Gastroesophageal sphincter (tissue), 3 donors: ENCODE data around the gene KRT28.

Experiments
- POLR2A ChIP-seq, 2 donors: fragments of 450-650 bp; IDR thresholded peaks; one replicate each; pipeline ENCODE4 v1.6.1; 2017; ENCODE audit warnings: antibody characterized with exemption in 2 of 2, mild to moderate bottlenecking in 2 of 2, moderate library complexity in 1 of 2
- TF ChIP-seq, protein P1 (sequence below), 4 experiments: fragments of 200-600 bp in 2 of 4; fragments of 450-650 bp in 2 of 4; sonication (generic) in 1 of 4; IDR thresholded peaks; one replicate each; pipeline ENCODE4 v1.5.1; 2017 to 2019; ENCODE audit warnings: antibody characterized with exemption in 4 of 4, mild to moderate bottlenecking in 2 of 4, moderate library complexity in 2 of 4

DNA sequence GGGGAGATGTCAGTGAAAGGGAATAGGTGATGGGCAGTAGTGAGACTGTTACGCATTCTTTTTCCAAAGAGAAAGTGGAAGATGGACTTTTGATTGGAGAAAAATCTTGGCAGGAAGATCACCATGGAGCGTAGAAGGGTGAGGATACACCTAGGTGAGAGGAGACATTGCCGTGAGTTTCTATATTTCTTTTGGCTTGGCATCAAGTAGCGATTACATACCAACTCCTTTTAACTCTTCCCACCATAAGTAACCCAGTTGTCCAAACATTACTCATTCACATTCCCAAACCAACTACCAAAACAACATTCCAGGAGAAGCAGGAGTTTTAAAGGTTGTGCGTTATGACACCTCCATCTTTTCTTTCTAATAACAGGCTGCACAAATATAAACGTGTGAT, 10.7 kb upstream of the KRT28 start:
- TF ChIP-seq, protein P1, sequence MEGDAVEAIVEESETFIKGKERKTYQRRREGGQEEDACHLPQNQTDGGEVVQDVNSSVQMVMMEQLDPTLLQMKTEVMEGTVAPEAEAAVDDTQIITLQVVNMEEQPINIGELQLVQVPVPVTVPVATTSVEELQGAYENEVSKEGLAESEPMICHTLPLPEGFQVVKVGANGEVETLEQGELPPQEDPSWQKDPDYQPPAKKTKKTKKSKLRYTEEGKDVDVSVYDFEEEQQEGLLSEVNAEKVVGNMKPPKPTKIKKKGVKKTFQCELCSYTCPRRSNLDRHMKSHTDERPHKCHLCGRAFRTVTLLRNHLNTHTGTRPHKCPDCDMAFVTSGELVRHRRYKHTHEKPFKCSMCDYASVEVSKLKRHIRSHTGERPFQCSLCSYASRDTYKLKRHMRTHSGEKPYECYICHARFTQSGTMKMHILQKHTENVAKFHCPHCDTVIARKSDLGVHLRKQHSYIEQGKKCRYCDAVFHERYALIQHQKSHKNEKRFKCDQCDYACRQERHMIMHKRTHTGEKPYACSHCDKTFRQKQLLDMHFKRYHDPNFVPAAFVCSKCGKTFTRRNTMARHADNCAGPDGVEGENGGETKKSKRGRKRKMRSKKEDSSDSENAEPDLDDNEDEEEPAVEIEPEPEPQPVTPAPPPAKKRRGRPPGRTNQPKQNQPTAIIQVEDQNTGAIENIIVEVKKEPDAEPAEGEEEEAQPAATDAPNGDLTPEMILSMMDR (IDR thresholded peaks at IDR 0.05): no peak
- TF ChIP-seq POLR2A (IDR thresholded peaks at IDR 0.05): no peak
